ENCODE data around the gene SYT2.
"Not testable (repeated sequence)": the region's sequence is repeated elsewhere in the genome, so short reads cannot be mapped to it uniquely, and the experiment has no call there.

Gene SYT2

GRCh38 chr1:202710070-202711045 is at the start of gene SYT2:
SYT2 (minus strand) TSS chr1:202710454; CDS start chr1:202605772, 104,682 bp downstream.
- peak; percentile 57 for DNase-seq

- no peak for DNase-seq
Measured at GRCh38 chr1:202756391-202756790, 46.1 kb upstream of the SYT2 start.

GRCh38 chr1:202754293-202754692 is 44.0 kb upstream of the SYT2 start:
- DNase-seq: no peak

GRCh38 chr1:202752774-202753173 is 42.5 kb upstream of the SYT2 start:
- no peak for DNase-seq

GRCh38 chr1:202750761-202751160 is 40.5 kb upstream of the SYT2 start:
- peak; percentile 1 for DNase-seq

- DNase-seq: no peak
Measured at GRCh38 chr1:202750024-202750423, 39.8 kb upstream of the SYT2 start.

GRCh38 chr1:202745323-202745888 is 35.2 kb upstream of the SYT2 start:
- DNase-seq: no peak

GRCh38 chr1:202744770-202745169 is 34.5 kb upstream of the SYT2 start:
- not testable (repeated sequence) for DNase-seq

GRCh38 chr1:202742496-202742895 is 32.2 kb upstream of the SYT2 start:
- no peak for DNase-seq

- DNase-seq: no peak
Measured at GRCh38 chr1:202733251-202733650, 23.0 kb upstream of the SYT2 start.

- DNase-seq: no peak
Measured at GRCh38 chr1:202728951-202729350, 18.7 kb upstream of the SYT2 start.

GRCh38 chr1:202725526-202725925 is 15.3 kb upstream of the SYT2 start:
- DNase-seq: no peak

GRCh38 chr1:202723708-202724107 is 13.5 kb upstream of the SYT2 start:
- no peak for DNase-seq

- DNase-seq: not testable (repeated sequence)
Measured at GRCh38 chr1:202723046-202723445, 12.8 kb upstream of the SYT2 start.

- no peak for DNase-seq
Measured at GRCh38 chr1:202716654-202717053, 6.4 kb upstream of the SYT2 start.

GRCh38 chr1:202714202-202714601 is 3.9 kb upstream of the SYT2 start:
- DNase-seq: not testable (repeated sequence)

GRCh38 chr1:202713110-202713509 is 2.9 kb upstream of the SYT2 start:
- peak; percentile 68 for DNase-seq

GRCh38 chr1:202711949-202712635 is 1.8 kb upstream of the SYT2 start:
- DNase-seq: no peak

GRCh38 chr1:202709276-202710041 is 795 bp downstream of the SYT2 start:
- DNase-seq: no peak

GRCh38 chr1:202708456-202709275 is 1.6 kb downstream of the SYT2 start:
- no peak for DNase-seq

GRCh38 chr1:202706851-202707250 is 3.4 kb downstream of the SYT2 start:
- no peak for DNase-seq

- DNase-seq: no peak
Measured at GRCh38 chr1:202704601-202705000, 5.7 kb downstream of the SYT2 start.
